Measurements from ENCODE around the gene DEPDC5. TPM values are rescaled to one million over a fixed set of nuclear protein-coding genes. Genes with fewer than 3 reads are reported as not detected.

DEPDC5 gene
- total RNA-seq, 1 donor from 2014 or later: 11.8 TPM

DNA sequence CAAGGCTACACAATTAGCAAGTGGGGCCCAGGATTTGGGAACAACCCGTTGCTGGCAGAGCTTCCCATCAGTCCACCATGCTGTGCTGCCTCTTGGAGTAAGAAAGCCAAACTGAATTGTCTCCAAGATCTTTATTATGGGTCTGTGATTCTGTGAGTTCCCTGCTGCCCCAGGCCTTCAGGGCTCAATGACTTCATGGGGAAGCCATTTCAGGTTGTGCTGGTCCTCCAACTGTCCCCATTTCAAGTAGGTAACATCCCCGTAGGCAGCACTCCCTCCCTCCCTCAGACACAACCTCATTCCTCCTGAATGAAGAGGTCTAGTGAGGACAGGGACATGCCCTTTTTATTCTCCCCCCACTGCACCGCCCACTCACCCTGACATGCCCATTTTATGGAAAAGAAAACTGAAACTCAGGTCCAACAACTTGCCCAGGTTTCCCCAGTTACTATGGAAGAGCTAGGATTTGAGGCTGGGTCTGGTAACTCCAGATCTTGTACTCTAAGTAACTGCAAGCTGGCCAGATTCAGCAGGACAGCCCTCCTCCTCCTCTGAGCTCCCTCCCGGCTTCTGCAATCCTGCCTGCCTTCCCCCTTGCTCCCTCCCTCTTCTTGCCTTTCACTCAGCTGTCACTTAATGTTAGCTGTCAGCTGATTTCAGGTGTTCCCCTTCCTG is 182.3 kb downstream of the DEPDC5 start:
- peak; percentile 27 for DNase-seq (ENCODE audit: low spot score)
- intact Hi-C loops (cut with DNase I): no loop called here

DNA sequence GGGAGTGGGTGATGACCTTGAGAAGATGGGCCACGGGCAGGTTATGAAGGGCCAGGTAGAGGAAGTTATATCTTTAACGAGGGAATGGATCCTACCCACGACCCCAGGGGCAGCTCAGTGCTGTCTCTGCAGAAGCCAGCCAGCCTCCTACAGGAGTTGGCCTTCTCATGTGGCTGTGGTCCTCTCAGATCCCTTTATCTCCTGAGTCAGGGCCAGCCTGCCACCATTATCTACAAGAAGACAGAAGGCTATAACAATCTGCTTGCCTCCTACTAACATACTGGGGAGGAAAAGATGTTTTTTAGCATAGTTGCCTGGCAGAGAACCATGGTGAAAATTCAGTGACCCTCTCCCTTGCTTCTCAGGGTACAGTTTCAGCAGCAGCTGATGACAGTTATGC is 183.5 kb downstream of the DEPDC5 start:
- intact Hi-C loops (cut with DNase I): no loop called here
- DNase-seq (ENCODE audit: low spot score): peak; percentile 38

DNA sequence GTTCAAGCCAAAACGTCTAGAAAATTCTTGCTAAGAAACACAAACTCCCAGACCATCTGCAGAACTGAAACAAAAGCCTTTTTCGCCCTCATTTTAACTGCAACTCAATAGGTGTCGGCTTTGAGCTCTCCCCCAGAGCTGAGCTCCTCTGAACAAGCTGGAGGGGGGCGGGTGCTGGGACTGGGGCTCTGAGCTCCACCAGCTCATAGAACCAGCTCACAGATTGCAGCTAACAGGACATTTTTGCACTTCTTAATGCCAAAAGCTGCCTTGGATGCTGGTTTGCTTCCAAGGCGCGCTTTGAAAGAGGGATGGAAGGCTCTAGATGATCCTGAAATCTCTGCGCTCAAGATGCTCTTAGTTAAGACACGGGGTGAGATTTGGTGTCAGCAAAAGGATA is 184.5 kb downstream of the DEPDC5 start:
- intact Hi-C loops (cut with DNase I): no loop called here
- DNase-seq (ENCODE audit: low spot score): peak; percentile 14

DNA sequence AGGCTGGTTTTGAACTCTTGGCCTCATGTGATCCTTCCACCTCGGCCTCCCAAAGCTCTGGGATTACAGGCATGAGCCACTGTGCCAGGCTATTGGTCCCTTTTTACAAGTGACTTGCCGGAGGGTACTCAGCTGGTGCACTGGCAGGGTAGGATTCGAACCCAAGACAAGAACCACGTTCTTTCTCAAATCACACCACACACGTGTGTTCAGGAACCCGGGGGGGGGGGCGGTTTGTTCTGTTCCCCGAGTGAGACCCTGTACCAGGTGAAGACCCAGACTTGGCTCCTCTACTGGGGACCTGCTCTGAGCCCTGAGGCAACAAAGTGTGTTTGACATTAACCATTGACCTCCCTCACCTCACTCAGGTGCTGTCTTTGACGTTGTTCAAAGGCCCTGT is 186.7 kb downstream of the DEPDC5 start:
- DNase-seq (ENCODE audit: low spot score): peak; percentile 57
- intact Hi-C loops (cut with DNase I): loop anchor here (10.0 kb wide), 1 partner anchor 276 kb away; the partner anchor contains the start of gene PISD

DNA sequence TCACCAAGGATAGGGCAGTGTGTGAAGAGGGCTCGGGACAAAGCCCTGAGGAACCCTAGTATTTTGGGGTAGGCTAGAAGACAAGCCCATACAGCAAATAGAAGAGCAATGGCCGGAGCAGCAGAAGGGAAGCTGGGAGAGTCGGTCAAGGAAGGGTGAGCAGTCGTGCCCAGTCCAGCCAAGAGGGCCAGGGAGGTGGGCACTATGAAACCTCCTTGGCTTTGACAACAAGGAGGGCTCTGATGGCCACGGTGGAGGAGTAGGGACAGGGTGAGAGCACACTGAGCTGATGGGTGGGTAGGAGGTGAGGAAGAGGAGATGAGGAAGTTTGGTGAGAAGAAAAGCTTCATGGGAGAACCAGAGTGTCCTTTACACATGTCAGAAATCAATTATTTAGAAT is 188.3 kb downstream of the DEPDC5 start:
- peak; percentile 35 for DNase-seq (ENCODE audit: low spot score)
- intact Hi-C loops (cut with DNase I): loop anchor here (10.0 kb wide), 1 partner anchor 277 kb away; the partner anchor contains the start of gene PISD

DNA sequence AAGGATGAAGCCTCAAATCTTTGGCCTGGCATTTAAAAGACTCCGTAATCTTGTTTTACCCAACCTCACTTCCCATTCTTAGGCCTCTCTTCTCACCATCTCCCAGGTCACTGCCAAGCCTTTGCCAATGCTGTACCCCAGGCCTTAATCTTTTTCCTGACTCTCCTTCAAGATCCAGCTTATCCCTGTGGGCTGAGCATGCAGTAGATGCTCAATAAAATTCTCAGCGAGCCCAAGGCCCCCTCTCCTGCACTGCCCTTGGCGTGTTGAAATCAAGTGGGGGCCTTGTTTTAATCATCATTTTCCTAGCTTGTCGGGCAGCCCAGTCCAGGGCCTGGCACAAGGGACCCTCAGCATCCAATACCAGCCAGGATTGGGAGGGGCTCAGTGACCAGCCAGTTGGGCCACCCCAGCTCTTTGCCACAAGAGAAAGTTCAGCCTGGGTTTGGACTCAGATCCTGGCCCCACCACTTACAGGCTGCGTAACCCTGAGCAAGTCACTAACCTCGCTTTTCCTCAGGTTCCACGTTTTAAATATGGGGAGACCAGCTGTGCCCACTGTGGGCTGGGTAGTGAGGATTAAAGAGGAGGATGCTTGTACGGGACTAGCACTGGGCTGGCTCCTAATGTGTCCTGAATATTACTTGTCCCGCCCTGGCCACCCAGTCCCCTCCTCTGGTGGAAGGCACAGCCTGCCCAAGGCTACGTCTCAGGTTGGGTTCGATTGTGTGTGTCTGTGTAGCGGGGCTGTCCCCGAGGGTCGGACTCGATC is 189.6 kb downstream of the DEPDC5 start:
- DNase-seq (ENCODE audit: low spot score): peak; percentile 2
- intact Hi-C loops (cut with DNase I): loop anchor here (10.0 kb wide), 1 partner anchor 279 kb away; the partner anchor contains the start of gene PISD

DNA sequence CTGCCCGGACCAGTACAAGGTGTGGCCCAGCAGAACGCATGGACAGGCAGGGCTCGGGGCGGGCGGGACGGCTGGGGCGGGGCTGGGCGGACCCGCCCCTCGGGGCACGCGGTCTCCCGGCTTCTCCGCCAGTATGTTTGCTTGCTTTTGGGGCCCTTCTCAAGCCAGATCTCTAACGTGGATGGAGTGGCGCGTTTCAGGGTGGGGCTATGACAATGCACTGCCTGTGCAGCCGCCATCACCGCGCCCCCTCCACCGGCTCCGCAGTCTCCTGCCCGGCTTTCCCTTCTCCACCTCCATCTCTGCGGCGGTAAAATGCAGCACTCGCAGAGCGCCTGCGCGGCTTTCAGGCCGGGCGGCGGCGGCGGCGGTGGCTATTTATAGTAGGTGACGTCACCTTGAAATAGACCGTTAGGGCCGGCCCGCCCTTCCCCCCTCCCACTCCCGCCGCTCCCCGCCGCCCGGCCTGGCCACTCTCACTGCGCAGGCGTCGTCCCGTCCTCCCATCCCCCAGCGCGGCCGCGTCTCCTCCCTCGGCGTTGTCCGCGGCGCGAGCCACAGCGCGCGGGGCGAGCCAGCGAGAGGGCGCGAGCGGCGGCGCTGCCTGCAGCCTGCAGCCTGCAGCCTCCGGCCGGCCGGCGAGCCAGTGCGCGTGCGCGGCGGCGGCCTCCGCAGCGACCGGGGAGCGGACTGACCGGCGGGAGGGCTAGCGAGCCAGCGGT is 190.3 kb downstream of the DEPDC5 start, which contains the start of gene YWHAH:
TSS of gene YWHAH (plus strand) at position 558 of the 722 bp plus-strand sequence. CDS start 199 bp downstream, outside the sequence.
- intact Hi-C loops (cut with DNase I): loop anchor here (1.0 to 10.0 kb wide), 2 partner anchors 191 to 279 kb away; partner anchors contain the start of gene PISD
- peak; percentile 98 for DNase-seq (ENCODE audit: low spot score)

DNA sequence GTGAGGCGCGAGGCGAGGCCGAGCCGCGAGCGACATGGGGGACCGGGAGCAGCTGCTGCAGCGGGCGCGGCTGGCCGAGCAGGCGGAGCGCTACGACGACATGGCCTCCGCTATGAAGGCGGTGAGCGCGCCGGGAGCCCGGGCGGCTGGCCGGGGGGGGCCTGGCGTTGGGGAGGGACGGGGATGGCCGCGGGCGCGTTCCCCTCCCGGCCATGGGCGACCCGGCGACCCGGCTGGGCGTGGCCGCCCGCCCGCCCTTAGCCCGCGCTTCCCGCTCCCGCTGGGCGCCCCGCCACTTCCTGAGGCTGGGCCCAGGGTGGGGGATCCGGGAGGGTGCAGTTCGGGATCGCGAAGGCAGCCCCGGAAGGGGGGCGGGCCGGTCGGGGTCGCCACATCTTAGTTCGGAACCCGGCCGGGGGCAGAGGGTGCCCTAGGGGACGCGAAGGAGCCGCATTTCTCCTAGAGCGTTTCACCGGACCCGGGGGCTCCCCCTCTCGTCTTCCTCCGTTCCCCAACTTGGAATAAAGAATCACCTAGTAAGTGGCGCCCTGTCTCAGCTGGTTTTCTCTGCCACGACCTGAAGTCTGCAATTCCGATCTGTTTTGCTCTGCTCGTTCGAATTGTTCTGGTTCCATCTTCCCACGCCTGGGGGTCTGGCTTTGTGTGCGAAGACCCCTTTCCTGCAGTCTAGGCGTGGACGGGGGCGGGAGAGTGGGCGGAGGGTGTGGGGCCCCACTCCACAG is 191.1 kb downstream of the DEPDC5 start:
- intact Hi-C loops (cut with DNase I): loop anchor here (1.0 to 10.0 kb wide), 2 partner anchors 192 to 280 kb away; partner anchors contain the start of gene PISD
- DNase-seq (ENCODE audit: low spot score): peak; percentile 79

DNA sequence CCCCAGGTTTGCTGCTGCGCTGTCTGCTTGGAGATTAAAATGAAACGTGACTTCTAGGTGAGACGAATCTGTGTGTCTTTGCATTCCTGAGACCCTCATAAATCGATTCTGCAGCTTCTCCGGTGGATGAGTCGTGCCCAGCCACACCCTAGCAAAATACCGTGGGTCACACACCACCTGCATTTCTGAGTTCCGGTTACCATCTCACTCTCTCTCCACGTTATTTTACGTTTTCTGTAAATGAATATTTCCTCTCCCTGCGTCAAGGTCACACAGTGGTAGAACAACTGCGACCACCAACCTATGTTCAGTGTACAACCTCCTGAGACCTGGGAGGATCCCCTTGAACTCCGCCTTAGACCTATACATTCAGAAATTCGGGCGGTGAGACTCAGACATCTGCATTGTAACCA is 191.6 kb downstream of the DEPDC5 start:
- intact Hi-C loops (cut with DNase I): loop anchor here (10.0 kb wide), 1 partner anchor 281 kb away; the partner anchor contains the start of gene PISD
- no peak for DNase-seq (ENCODE audit: low spot score)

DNA sequence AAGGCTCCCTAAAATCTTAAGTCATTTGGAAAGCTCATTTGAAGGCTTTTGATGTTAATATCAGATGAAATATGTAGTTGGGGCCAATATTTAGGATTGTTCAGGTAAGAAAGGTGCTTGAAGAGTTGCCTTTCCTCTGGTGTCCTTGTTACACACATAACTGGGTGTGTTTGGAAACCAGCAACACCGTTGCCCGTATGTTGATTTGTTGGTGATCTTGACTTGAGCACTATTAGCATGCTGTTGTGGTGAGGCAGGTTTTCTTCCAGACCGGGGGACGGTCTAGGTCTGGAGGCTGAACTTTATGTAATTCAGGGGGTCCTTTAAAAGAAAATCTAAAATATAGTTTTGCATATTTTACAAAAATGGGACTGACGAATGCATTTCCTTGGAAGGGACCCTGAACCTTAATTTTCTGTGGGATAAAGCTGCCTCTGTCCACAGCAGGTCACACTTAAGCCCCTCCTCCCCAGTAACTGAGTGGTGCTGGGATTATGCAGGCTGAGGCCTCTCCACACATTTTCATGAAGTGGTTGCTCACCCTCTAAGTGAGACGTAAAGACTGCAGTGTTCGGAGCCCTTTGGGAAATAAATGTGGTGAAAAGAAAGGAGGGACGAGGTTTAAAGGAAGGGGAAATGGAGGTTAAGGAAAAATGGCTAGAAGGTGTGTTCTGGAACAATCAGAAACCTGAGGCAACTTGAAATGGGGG is 192.3 kb downstream of the DEPDC5 start:
- peak; percentile 49 for DNase-seq (ENCODE audit: low spot score)
- intact Hi-C loops (cut with DNase I): loop anchor here (10.0 kb wide), 1 partner anchor 281 kb away; the partner anchor contains the start of gene PISD

DNA sequence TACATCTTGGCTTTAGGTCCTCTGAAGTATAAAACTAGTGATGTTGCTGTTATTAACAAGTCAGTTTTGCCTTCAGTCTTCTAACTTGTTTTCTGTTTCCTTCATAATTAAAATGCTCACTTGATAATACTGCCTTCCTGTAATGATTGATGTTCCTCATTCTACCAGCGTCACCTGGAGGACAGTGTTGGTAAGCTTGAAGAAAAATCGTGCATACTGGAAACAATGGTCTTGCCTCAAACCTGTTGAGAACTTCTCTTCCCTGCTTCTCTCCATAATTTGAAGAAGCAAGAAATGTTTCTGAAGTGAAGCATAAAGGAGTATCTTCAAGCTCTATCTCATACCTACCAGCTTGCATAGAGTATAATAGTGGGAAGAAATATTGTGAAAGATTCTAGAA is 193.5 kb downstream of the DEPDC5 start:
- intact Hi-C loops (cut with DNase I): loop anchor here (10.0 kb wide), 1 partner anchor 282 kb away; the partner anchor contains the start of gene PISD
- DNase-seq (ENCODE audit: low spot score): no peak

DNA sequence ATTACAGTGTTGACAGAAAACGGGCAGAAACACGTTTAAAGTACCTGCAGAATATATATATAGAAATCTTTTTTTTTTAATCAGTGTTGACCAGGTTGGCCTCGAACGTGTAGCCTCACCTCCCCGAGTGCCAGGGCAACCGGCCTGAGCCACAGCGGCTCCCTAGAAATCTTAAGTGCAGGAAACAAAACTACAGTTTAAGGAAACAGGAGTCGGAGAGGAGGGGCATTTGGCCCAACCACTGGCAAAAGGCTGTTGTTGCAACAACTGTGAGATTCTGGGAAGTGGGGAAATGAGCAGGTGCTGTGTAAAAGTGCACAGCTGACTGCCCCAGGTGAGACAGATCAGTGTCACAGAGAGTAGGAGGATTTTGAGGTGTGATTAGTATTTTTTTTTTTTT is 194.2 kb downstream of the DEPDC5 start:
- DNase-seq (ENCODE audit: low spot score): peak; percentile 58
- intact Hi-C loops (cut with DNase I): loop anchor here (10.0 kb wide), 1 partner anchor 283 kb away; the partner anchor contains the start of gene PISD

DNA sequence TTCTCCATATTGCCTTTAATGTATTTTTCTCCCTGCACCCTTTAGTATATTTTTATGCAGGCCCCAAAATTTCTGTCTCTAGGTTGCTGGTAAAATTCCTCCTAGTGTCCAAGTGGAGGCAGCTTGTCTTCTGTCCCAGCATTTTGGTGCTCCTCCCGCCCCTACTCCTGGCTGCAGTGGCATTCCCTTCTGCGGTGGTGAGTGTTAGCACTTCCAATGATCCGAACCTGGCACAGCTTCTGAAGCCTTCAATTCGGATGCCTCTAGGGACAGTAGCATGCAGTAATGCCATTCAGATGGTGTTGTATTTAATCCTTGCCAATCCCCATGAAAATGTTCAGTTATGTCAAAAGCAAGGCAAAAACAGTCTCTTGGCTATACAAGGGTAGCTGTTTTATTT is 196.4 kb downstream of the DEPDC5 start:
- intact Hi-C loops (cut with DNase I): no loop called here
- DNase-seq (ENCODE audit: low spot score): peak; percentile 69

DNA sequence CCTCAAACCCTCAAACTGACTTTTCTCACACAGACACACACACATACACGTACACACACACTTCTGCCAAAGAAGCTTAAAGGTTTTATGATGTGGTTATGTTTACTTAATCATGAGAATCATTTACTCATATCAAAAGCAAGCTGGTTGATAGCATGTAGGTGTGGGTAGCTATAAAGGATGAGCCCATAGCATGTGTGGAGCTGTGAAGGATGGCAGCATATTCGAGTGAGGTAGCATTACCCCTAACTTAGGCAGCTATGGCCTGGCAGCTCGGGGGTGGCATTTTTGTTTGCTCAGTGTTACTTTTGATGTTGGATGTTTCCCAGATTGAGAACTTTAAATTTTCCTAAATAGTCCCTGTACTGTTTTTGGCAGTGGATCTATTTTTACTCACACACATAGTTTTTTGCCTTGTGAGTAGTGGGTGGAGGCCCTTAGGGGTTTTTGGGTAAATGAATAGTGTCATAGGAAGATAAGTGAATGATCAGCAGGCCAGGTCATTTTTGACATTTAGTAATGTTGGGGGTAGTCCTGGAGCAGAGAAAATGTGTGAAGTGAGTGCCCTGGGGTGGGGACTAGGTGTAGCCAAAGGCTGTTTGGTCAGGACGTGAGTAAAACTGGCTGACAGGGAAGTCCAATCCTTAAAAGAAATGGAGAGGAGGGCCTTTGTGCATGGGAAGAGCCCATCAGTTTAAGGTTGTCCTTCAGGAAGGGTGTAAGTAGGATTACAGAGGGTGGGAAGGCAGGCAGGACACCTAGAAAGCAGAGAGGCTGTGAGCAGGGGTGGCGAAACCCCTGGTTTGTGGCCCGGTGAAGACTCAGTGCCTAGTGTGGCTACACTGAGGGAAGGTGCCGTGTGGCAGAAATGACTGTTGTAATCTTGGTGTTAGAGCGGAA is 197.6 kb downstream of the DEPDC5 start:
- intact Hi-C loops (cut with DNase I): no loop called here
- DNase-seq (ENCODE audit: low spot score): peak; percentile 54

DNA sequence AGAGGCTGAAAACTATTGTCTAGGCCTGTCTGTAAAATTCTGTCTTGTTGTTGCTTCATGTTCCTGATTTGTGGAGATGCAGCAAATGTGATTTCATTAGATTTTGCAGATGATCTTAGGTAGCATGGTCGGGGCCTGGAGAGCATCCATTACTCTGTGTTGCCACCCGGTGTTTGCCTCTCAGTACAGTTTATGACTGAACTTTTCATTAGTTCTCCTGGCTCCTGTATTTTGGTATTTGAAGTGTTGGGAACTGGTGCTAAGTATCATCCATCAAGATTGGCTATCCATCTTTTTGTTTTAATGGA is 198.2 kb downstream of the DEPDC5 start:
- DNase-seq (ENCODE audit: low spot score): no peak
- intact Hi-C loops (cut with DNase I): no loop called here

DNA sequence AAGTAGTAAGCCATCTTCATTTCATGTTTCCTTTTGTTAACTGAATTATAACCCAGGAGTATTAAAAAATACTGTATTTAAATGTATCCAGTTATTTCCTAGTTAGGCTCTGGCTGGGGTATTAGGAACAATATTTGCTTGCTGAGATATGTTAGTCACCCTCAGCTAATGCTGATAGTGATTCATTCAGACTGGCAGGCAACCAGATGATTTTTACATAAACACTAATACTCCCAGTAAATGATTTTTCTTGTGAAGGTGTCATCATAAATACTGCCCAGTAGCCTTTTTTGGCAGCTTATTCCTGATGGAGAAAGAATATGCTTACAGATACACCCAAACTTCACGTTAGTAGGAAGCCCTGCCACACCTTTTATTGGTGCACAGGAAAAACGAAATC is 198.7 kb downstream of the DEPDC5 start:
- intact Hi-C loops (cut with DNase I): no loop called here
- DNase-seq (ENCODE audit: low spot score): no peak

DNA sequence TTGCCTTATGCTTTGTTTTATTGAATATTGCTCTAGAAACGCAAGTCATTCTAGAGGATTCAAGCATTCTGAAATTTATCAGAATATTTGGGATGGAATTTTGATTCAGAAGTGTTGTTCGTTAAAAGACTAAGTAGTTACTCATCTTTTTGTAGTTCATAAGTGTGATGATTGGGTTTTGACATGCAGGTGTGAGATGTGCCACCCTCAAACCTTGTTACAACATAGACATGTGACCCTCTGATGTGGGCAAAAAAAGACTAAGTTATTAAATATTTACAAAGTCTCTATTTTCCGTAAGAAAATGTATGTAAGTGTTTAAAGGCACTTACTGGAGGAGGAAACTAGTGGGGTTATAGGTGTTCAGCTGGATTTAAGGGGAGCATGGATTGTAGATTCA is 199.4 kb downstream of the DEPDC5 start:
- no peak for DNase-seq (ENCODE audit: low spot score)
- intact Hi-C loops (cut with DNase I): no loop called here
